ENCODE results near the gene DAGLA. TPM values are rescaled to one million over a fixed set of nuclear protein-coding genes. Genes with fewer than 3 reads are reported as not detected.

Gene DAGLA
- total RNA-seq, 1 experiment from 2014 or later: 6.2 TPM

DNA sequence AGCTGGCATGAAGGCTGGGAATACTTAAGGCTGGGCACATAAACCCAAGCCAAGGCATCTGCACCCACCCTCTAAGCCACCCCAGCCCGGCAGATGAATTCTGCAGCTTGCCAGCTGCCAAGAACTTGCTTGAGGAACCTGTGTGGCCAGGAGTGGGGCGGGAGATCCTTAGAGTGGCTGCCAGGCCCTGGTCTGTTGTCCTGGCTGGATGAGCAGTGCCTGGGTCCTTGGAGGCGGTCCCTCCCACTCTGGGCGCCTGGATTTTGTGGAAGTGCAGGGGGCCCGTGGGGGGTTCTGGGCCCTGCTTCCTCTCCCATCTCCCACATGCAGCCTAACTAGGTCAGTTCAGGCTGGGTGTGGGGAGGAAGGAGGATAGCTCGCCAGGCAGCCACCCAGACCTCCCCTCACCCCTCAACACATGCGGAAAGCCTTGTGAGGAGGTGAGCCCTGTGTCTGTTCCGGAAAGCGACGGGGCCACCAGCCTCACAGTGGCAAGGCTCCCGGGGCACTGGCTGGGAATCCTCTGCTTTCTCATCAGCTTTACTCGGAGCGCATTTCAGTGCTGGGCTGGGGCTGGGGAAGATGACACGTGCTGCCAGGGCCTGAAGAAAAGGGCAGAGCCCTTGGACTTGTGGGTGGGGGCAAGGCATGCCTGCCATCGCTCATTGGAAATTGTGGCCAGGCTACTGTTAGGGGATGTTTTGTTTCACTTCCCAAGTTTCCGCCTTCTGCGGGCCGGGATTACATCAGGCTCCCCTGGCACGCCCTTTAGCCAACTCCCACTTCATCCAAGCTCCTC, 8.4 kb downstream of the DAGLA start:
- DNase-seq (ENCODE audit: low read depth): peak; percentile 94

GRCh38 chr11:61689164-61689496, 8.9 kb downstream of the DAGLA start:
- DNase-seq (ENCODE audit: low read depth): no peak

DNA sequence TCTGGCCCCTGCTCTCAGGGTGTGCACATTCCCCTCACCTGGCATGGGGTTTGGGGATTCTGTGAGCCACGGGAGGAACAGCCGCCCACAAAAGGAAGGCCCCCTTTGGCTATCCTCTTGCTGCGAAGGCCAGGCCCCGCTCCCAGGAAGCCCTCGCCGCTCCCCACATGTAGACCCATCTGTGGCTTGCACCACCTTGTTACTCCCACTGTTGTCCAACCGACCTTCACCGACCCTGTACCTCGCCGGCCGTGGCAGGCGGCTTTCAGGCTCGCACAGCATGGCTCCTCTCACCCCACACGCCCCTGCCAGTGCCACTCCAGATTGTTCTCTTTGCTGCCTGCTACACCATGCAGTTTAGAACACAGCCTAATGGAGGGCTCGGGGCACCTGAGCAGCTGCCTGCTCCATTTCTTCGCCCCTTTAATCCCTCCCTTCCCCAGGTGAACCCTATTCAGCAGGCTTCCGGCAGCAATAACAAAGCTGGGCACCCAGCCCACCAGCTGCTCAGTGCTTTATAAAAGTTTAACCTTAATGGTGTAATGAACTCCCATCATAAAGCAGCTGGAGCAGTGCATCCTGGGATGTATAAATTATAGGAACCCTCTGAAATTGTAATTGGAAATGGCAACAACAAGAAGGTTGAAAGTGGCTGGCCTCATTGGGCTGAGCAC, 10.7 kb downstream of the DAGLA start:
- no peak for DNase-seq (ENCODE audit: low read depth)

- DNase-seq (ENCODE audit: low read depth): no peak
Observed at GRCh38 chr11:61691380-61692156, 11.4 kb downstream of the DAGLA start.

GRCh38 chr11:61693922-61694601, 13.9 kb downstream of the DAGLA start:
- DNase-seq (ENCODE audit: low read depth): no peak

DNA sequence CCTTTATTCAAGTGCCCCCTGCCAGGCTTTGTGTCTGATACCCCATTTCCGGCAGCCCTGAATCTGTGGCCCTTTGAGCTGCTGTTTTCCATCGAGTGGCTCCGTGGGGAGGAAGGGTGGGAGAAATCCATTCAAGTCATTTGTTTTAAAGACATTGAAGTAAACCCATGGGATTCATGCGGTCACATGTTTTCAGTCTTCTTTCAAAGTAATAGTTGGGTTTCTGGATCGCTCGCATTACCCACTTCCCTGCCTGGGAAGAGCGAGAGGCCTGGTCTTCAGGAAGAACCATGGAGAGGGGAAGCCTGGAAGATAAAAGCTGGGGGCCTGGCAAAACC, 14.4 kb downstream of the DAGLA start:
- no peak for DNase-seq (ENCODE audit: low read depth)

DNA sequence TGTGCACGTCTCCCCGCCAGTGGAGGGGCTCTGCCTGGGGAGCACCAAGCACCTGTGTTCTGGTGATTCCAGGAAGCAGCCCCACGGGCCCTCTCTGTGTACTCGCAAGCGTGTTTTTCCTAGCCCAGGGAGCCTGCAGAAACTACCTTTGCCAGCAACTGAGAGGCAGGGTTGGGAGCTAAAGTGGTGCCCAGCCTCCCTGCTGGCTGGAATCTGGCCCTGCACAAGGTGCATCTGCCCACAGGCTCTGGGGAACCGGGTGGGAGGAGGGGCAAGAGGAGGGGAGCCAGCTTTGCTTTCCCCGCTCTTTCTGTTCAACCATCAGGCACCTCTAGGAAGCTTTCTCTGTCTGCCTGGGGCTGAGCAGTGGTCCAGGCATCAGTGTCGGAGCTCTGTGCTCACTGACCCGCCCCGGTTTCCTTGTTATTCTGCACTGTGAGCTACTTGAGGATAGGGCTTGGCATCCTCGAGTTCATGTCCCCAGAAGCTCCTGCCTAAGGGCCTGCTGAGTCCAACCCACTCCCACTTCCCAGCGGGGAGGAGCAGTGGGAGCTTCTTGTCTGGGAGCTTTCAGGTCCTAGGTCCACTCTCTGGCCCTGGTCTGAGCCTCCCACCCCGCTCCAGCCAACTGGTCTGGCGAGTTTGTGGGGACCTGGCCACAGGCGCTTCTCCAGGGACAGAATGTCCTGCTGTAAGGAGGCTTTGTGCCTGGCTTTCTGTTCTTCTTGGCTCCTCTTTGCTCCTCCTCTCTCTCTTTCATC, 14.9 kb downstream of the DAGLA start:
- no peak for DNase-seq (ENCODE audit: low read depth)

- peak; percentile 89 for DNase-seq (ENCODE audit: low read depth)
Observed at GRCh38 chr11:61695917-61696316, 15.7 kb downstream of the DAGLA start.

DNA sequence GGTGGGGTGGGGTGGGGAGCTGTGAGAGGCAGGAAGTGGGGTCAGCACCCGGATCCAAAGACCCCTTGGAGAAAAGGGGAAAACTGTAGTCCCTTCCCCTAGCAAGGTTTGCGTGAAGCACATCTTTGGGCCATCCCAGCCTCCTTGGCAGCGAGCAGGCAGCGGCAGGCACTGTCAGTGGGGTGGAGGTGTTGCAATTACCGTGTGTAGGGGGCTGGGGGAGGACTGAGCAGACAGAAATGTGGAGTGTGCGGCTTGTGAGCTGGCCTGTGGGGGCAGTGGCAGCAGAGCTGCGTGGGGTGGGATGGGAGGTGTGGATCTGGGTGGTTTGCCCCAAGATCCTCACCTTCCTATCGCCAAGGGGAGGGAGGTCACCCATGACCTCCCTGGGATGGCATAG, 16.4 kb downstream of the DAGLA start:
- DNase-seq (ENCODE audit: low read depth): no peak

DNA sequence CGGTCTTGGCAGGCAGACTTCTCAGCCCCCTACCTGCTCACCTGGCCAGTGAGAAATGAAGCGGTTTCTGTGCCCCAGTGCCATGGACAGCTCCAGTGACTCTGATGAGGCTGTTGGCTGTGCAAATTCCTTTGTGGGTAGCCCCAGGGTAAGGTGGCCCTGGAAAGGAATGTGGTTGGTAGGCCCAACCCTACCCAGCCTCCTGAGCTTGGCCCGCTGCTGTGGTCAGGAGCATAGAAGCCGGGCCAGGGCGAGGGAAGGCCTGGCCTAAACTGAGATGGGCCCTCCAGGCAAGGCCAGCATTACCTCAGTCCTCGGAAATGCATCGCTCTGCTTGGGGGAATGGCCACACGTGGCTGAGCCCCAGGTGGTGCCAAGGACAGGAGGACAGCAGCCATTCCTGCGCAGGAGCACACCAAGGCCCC, 16.9 kb downstream of the DAGLA start:
- no peak for DNase-seq (ENCODE audit: low read depth)

DNA sequence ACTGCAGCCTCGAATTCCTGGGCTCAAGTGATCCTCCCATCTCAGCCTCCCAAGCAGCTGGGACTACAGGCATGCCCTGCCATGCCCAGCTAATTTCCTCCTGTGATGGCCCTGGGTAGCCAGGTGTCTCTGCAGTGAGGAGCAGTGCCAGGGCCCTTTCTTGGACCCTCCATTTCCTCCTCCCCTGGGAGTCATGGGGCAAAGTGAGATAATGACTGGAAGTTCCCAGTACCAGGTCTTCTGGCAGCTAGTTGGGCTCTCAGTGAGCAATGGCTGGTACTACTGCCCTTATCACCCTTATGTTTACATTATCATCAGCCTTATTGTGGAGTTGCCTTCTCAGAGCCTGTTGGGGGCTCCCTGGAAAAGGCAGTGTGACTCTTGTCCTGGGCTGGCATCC, 17.6 kb downstream of the DAGLA start:
- no peak for DNase-seq (ENCODE audit: low read depth)

- no peak for DNase-seq (ENCODE audit: low read depth)
Observed at GRCh38 chr11:61698173-61698948, 18.2 kb downstream of the DAGLA start.

GRCh38 chr11:61699737-61700160, 19.6 kb downstream of the DAGLA start:
- DNase-seq (ENCODE audit: low read depth): no peak

- DNase-seq (ENCODE audit: low read depth): peak; percentile 73
Observed at GRCh38 chr11:61700212-61700611, 20.0 kb downstream of the DAGLA start.

DNA sequence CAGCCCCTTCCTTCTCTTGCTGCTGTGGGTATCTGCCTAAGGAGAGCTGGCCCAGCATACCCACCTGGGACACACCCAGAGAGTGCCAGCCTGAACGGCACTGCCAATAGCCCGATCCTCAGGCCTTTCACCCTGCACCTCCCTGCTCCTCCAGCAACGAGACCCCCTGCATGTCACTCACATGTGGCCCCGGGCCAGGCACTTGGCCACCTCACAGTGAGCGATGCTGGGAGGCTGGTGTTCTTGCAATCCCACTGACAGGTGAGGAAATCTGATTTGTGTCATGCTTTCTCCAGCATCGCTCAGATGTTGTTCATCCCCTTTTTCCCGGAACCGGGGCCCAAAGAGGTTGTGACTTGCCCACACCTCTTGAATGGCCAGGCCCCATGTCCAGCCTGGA, 20.5 kb downstream of the DAGLA start:
- DNase-seq (ENCODE audit: low read depth): no peak

GRCh38 chr11:61701242-61701886, 21.2 kb downstream of the DAGLA start:
- DNase-seq (ENCODE audit: low read depth): peak; percentile 45

GRCh38 chr11:61702701-61703312, 22.6 kb downstream of the DAGLA start:
- no peak for DNase-seq (ENCODE audit: low read depth)

- no peak for DNase-seq (ENCODE audit: low read depth)
Observed at GRCh38 chr11:61704838-61705237, 24.6 kb downstream of the DAGLA start.
